ENCODE measurements around the gene C12orf76. TPM values are rescaled to one million over a fixed set of nuclear protein-coding genes. Genes with fewer than 3 reads are reported as not detected.

C12orf76 gene
- total RNA-seq, 1 experiment from 2014 or later: 10.1 TPM

DNA sequence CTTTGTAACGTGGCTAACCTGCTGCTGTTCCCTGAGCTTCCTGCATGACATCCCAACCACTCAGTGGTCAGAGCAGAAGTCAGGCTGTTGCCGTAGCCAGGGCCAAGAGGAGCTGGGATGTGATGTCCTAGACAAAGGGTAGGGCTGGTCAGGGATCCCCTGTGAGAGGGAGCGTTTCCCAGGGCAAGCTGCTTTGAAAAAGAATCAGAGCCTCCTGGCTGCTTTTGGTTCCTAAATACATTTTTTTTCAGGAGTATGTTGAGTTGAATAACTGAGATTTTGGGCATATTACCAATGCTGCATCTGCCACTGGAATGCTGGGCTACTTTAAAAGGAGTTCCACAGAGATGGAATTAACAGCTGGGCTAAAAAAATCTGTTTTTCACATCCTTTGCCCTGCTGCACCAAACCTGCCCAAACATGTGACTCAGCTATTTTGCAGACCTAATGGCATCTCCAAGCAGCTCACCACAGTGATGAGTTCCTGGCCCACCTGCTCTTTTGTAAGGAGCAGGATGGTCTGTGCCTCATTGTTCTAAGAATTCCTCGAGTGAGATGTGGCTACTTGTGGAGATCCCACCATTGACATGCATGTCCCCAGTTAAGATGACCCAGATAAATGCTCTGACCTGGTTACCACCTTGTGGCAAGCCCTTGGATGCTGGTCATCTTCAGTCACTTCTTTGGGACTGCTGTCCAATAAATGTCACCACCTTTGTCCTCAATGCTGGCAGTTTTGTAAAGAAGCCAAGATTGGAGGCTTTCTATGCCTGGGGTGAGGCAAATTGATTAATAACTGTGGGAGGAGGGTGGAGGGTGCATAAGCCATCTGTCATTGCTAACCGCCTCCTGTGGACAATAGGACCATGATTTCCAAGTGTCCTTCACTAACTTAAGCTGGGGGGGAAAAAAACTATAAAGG, 25.0 kb downstream of the C12orf76 start (continued):
- TF ChIP-seq, protein P1, sequence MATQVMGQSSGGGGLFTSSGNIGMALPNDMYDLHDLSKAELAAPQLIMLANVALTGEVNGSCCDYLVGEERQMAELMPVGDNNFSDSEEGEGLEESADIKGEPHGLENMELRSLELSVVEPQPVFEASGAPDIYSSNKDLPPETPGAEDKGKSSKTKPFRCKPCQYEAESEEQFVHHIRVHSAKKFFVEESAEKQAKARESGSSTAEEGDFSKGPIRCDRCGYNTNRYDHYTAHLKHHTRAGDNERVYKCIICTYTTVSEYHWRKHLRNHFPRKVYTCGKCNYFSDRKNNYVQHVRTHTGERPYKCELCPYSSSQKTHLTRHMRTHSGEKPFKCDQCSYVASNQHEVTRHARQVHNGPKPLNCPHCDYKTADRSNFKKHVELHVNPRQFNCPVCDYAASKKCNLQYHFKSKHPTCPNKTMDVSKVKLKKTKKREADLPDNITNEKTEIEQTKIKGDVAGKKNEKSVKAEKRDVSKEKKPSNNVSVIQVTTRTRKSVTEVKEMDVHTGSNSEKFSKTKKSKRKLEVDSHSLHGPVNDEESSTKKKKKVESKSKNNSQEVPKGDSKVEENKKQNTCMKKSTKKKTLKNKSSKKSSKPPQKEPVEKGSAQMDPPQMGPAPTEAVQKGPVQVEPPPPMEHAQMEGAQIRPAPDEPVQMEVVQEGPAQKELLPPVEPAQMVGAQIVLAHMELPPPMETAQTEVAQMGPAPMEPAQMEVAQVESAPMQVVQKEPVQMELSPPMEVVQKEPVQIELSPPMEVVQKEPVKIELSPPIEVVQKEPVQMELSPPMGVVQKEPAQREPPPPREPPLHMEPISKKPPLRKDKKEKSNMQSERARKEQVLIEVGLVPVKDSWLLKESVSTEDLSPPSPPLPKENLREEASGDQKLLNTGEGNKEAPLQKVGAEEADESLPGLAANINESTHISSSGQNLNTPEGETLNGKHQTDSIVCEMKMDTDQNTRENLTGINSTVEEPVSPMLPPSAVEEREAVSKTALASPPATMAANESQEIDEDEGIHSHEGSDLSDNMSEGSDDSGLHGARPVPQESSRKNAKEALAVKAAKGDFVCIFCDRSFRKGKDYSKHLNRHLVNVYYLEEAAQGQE (IDR thresholded peaks at IDR 0.05; ENCODE audit: low read depth): no peak

DNA sequence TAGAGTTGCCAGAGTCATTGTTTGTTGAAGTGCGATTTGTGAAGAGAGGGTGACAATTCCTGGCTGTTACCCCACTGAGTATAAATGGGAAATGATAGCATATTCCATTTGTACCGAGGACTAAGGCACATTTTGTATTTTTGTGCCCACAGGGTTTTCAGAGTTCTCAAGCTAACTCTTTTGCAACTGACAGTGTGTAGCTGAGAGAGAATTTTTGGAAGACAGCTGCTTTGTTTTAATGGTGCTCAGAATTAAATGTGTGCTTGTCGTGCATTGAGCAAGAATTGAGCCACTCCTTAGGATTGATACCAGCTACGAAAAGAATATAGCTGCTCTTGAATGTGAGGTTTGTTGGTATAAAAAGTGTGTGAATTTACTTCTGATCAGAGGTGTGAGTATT, 27.4 kb downstream of the C12orf76 start:
- Histone ChIP-seq H3K9ac (ENCODE audit: low read length) (no peak overlapping the region), H3K9me2 (ENCODE audit: insufficient read depth) (no peaks in the 10 kb centered on the region), H3K27ac (ENCODE audit: low read depth, low read length) (no peak overlapping the region), H4K20me1 (ENCODE audit: insufficient read depth) (no peaks in the 10 kb centered on the region), H3K36me3 (ENCODE audit: control insufficient read depth in 1 of 2, insufficient read depth in 2 of 2, low read length in 2 of 2) (peaks cover 14 to 21% of the 10 kb centered on the region in 2 experiments; a peak in 2 of 4 replicates), H3K9me3 (ENCODE audit: control insufficient read depth in 1 of 2, insufficient read depth in 1 of 2, low read depth in 1 of 2, low read length in 2 of 2) (no peaks in the 10 kb centered on the region), H2AFZ (ENCODE audit: low read depth, low read length, poor library complexity, severe bottlenecking) (no peak overlapping the region), H3K79me2 (ENCODE audit: insufficient read depth, low read length) (no peaks in the 10 kb centered on the region), H3K4me1 (ENCODE audit: control insufficient read depth in 1 of 2, insufficient read depth in 2 of 2, low read length in 2 of 2) (peaks cover 4 to 7% of the 10 kb centered on the region in 2 experiments; a peak in 2 of 4 replicates), H3K27me3 (ENCODE audit: insufficient read depth, low read length) (no peaks in the 10 kb centered on the region), H3K4me3 (replicated peaks in 1 of 2; ENCODE audit: low read depth in 1 of 2, low read length in 2 of 2) (no peak overlapping the region), H3K4me2 (ENCODE audit: low read length) (no peak overlapping the region)
- TF ChIP-seq EZH2 (IDR thresholded peaks at IDR 0.05): no peak
- TF ChIP-seq, protein P2, sequence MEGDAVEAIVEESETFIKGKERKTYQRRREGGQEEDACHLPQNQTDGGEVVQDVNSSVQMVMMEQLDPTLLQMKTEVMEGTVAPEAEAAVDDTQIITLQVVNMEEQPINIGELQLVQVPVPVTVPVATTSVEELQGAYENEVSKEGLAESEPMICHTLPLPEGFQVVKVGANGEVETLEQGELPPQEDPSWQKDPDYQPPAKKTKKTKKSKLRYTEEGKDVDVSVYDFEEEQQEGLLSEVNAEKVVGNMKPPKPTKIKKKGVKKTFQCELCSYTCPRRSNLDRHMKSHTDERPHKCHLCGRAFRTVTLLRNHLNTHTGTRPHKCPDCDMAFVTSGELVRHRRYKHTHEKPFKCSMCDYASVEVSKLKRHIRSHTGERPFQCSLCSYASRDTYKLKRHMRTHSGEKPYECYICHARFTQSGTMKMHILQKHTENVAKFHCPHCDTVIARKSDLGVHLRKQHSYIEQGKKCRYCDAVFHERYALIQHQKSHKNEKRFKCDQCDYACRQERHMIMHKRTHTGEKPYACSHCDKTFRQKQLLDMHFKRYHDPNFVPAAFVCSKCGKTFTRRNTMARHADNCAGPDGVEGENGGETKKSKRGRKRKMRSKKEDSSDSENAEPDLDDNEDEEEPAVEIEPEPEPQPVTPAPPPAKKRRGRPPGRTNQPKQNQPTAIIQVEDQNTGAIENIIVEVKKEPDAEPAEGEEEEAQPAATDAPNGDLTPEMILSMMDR (IDR thresholded peaks at IDR 0.05 in 2 of 3, conservative IDR thresholded peaks at IDR 0.05 in 1 of 3; ENCODE audit: borderline replicate concordance in 1 of 3, insufficient read depth in 1 of 3, low read depth in 2 of 3, low read length in 2 of 3): no peak
- no peak for TF ChIP-seq SP1 (IDR thresholded peaks at IDR 0.05; ENCODE audit: low read depth)
- no peak for TF ChIP-seq YY1 (IDR thresholded peaks at IDR 0.05; ENCODE audit: extremely low read depth, insufficient replicate concordance, low read depth, low read length)
- no peak for TF ChIP-seq EGR1 (IDR thresholded peaks at IDR 0.05; ENCODE audit: low read depth)
- TF ChIP-seq, protein P3, sequence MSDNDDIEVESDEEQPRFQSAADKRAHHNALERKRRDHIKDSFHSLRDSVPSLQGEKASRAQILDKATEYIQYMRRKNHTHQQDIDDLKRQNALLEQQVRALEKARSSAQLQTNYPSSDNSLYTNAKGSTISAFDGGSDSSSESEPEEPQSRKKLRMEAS (IDR thresholded peaks at IDR 0.05): no peak
- TF ChIP-seq ZNF274 (IDR thresholded peaks at IDR 0.05; ENCODE audit: low read depth, low read length): no peak
- no peak for TF ChIP-seq POLR2AphosphoS5 (IDR thresholded peaks at IDR 0.05; ENCODE audit: low read depth, low read length)
- TF ChIP-seq ELF1 (IDR thresholded peaks at IDR 0.05; ENCODE audit: borderline replicate concordance, low read depth): no peak
- no peak for TF ChIP-seq JUND (IDR thresholded peaks at IDR 0.05)
- no peak for TF ChIP-seq EZH2phosphoT487 (IDR thresholded peaks at IDR 0.05; ENCODE audit: borderline replicate concordance)
- TF ChIP-seq, protein P1 (IDR thresholded peaks at IDR 0.05; ENCODE audit: low read depth): no peak
- no peak for TF ChIP-seq CEBPB (IDR thresholded peaks at IDR 0.05; ENCODE audit: low read depth)
- TF ChIP-seq ZFX (IDR thresholded peaks at IDR 0.05): no peak
- POLR2A ChIA-PET: no interaction called here
- ATAC-seq (no peak), DNase-seq (ENCODE audit: low read depth, low spot score) (no peak)
- CTCF ChIA-PET: no interaction called here
- RAD21 ChIA-PET (ENCODE audit: low non-redundant PET in 1 of 2, low total read pairs in 2 of 2, uncharacterized antibody in 2 of 2, unreplicated experiment in 2 of 2): no interaction called here
- no TSS peak for BruUV-seq (replicated peaks)
- intact Hi-C loops (cut with micrococcal nuclease): no loop called here
